ENCODE data around the gene CCDC34.

DNA sequence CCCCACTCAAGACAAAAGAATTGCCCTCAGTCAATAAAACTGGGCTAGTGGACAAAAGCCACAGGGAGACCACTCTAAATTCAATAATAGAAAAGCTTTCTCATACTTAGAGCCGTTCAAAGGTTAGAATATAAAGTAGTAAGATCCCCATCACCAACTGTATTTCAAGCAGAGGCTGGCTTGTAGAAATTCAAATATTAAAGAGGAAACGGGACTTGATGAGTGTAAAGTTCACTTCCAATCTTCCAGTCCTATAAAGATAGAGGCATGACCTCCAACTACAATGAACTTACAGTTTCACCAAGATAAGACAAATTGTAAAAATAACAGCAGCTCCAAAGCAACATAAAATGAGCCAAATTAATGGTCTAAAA is 70.4 kb downstream of the CCDC34 start:
- no peak for TF ChIP-seq POLR2A (IDR thresholded peaks at IDR 0.05)
- TF ChIP-seq, protein P1, sequence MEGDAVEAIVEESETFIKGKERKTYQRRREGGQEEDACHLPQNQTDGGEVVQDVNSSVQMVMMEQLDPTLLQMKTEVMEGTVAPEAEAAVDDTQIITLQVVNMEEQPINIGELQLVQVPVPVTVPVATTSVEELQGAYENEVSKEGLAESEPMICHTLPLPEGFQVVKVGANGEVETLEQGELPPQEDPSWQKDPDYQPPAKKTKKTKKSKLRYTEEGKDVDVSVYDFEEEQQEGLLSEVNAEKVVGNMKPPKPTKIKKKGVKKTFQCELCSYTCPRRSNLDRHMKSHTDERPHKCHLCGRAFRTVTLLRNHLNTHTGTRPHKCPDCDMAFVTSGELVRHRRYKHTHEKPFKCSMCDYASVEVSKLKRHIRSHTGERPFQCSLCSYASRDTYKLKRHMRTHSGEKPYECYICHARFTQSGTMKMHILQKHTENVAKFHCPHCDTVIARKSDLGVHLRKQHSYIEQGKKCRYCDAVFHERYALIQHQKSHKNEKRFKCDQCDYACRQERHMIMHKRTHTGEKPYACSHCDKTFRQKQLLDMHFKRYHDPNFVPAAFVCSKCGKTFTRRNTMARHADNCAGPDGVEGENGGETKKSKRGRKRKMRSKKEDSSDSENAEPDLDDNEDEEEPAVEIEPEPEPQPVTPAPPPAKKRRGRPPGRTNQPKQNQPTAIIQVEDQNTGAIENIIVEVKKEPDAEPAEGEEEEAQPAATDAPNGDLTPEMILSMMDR (IDR thresholded peaks at IDR 0.05) = no peak

All from testis (tissue), 2 donors.